NAMALWA (cell line): ENCODE measurements around the gene CAPN5.
"Not testable (repeated sequence)": the region's sequence is repeated elsewhere in the genome, so short reads cannot be mapped to it uniquely, and the experiment has no call there.

Experiments used
- DNase-seq: peaks from one replicate; pipeline ENCODE4 v3.0.0-alpha.2; 2015; ENCODE audit warnings: low spot score

Gene CAPN5

DNA sequence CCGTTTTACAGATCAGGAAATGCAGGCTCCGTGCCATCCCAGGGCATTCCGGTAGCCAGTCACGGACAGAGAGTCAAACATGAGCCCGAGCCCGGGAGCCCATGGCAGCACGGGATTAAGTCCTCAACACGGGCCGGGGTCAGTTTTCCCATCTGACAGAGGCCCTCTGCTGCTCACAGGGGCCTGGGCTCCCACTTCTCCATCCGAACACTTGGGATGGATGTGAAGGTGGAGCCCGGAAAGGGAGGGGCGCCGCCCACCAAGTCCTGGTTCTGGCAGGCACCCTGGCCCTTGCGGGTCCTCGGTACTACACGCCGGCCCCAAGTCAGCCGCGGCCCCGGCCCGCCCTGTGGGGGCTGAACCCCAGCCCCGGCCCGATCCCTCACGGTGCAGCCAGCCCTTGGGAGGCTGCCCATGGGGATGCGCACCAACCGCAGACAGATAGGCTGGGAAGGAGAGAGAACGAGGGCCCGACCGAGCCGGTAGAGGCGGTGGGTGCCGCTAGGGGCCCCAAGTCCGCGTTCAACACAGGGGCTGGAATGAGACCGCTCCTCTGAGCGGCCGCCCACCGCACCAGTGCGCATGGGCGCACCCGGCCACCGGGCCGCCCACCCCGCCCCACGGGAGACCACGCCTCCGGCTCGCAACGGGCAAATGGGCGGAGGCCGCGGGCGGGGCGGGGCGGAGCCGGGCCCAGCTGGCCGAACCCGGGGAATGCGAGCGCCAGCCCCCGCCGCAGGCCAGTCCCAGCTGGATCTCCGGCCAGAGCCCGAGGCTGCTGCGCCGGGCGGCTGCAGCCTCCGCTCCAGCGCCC is at the start of gene CAPN5:
Gene CAPN5, plus strand, starts transcription at position 743 of the 814 bp plus-strand sequence. CDS start 17,916 bp downstream, outside the sequence.
- peak; percentile 92 for DNase-seq

DNA sequence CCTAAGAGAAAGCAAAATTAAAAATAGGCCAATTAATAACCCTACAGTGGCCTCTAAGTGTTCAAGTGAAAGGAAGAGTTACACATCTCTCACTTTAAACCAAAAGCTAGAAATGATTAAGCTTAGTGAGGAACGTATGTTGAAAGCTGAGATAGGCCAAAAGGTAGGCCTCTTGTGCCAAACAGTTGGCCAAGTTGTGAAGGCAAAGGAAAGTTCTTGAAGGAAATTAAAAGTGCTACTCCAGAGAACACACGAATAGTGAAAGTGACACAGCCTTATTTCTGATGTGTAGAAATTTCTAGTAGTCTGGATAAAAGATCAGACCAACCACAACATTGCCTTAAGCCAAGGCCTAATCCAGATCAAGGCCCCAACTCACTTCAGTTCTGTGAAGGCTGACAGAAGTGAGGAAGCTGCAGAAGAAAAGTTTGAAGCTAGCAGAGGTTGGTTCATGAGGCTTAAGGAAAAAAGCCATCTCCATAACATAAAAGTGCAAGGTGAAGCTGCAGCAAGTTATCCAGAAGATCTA is 48.3 kb upstream of the CAPN5 start:
- not testable (repeated sequence) for DNase-seq

DNA sequence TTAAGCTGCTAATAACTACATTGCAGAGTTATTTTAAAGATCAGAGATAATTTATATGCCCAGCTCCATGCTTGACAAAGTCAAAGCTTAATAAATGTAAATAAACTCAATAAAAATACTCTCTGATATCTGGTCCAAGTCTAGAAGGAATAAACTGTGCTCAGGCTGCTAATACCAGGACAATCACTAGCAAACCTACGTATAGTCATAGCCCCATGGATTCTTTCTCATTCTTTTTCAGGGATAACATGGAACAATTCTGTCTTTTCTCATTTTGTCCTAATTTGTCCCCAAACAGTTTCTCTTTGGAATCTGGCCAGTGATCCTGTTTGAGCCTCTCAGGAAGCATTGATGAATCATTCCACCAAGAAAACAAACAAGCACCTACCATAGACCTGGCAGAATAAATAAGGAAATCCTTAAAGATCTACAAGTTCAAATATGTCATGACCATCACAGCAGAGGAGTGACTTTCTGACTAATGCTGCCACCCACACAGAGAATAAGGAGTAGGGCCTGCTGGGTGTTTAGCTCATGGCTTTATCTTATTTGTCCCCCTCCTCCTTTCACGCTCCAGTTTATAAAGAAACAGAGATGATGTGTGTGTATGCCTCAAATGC is 46.7 kb upstream of the CAPN5 start:
- no peak for DNase-seq

DNA sequence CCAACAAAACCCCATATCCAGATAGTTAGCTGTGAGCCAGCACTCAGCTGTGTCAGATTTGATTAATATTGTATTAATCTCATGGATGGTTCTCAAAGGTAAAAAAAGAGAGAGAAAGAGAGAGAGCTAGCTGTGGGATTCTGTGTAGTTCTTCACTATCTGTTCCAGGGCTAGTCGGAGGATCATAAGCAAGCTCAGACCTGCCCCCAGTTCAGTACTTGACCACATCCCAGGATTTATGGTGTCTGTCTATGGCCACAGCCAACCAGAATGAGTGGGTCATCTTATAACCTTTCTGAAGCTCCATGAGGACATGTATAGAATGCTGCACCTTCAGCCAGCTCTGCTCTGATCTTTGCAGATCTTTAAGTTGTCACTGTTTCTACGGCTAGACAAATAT is 46.0 kb upstream of the CAPN5 start:
- no peak for DNase-seq

DNA sequence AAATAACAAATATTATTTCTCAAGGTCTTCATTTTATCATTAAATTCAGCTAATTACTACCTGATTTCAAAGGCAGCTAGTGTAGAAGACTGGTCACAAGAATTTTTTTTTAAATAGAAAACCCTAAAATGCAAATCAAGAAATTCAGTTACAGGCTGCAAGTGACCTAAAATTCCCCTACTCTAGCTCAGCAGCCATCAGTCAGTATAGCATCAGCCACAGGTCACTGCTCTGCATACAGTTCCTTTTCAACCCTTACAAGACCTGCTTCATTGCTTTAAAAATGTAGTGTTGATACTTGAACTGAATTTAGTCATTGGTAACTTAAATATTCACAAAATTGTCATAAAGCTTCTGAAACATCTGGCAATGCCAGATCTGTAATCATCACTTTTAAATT is 42.0 kb upstream of the CAPN5 start:
- DNase-seq: no peak

DNA sequence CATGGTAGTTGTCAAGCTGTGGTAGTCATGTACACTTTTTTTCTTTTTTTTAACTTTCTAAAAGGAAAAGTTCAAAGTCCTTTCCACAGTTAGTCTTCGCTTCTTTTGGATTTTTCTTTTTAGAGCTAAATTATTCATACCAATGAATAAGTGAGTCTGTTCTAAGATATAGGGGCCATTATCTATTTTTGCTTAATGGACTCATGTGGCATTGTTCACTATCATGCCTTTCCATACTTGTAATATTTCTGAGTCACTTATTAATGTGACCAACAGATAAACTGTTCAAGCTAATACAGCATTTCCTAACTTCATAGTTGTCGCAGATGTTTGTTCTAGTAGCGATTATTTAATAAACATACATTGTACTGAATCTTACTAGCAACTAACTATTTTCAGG is 40.5 kb upstream of the CAPN5 start:
- no peak for DNase-seq

DNA sequence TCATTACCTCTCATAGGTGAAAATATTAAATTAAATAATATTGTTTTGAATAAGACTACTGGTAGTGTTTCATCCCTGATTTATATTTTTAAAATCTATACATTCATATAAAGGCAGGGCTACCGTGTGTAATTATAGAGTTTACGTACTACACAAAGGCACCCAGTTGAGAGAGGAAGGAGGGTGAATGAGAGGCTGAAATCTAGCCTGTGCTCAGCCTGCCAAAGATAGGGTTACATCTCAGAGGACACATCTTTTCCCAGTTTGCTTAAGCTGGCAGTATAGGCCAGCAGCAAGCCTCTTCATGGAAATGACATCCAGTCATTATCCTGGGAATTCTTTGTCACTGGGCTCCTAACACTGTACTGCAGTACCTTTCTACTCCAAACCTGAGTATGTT is 40.0 kb upstream of the CAPN5 start:
- DNase-seq: no peak

DNA sequence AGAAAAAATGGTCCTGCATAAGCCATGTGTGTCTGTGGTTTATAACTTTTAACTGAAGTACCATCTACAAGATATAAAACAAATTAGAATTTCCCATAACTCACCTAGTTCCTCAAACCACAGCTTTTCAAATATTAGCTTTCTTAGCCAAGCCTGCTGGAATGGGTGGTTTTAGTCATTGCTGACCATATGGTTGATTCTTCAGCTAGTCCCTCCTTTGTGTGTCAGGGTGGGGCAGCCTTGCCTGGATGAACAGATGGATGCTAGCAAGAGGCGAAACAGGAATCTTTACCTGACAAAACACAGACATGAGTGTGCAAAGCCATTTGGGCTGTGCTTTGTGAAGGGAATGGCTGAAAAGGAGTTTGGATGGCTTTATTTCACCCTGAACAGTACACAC is 39.5 kb upstream of the CAPN5 start:
- DNase-seq: no peak

DNA sequence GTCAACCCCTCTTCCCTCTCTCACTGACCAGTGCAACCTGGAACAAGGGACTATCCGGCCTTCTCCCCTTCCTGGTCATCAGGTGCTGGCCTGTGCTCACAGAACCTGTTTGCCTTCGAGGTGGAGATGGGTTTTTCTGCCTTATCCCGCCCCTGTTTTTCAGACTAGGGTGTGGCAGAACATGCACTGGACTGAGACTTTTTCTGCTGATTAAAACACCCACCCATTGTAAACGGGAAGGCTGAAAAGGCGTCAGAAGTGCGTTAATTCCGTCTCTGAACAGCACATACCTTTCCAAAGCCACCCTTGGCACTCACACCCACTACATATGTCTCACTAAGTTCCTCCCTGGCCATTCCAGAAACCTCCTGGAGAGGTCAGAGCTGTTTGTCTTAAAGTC is 36.9 kb upstream of the CAPN5 start:
- DNase-seq: no peak

DNA sequence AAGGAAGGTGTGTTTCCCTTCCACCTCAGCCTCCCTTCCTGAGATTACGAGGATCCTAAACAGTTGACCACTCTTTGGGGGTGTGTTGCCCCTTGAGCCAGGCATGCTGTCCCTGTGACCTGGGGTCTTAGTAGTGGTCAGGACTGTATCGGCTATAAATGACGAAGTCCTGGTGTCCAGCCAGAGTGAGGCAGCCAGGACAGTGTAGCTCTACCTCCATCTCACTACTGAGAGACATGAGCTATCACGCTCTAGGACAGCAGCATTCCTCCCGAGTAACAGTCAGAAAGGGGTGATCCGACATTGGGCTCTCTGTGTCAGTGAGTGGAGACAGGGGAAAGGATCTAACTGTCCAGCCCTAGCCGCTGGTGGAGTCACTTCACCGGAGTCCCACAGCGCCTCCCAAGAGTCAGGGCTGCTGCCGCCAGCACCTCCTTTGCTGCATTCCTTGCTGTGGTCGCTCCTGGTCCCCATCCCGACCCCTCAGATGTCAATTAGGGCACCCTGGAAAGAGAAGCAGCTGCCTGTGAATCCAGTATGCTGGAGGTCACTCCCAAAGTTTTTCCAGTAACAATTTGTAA is 35.8 kb upstream of the CAPN5 start:
- no peak for DNase-seq

DNA sequence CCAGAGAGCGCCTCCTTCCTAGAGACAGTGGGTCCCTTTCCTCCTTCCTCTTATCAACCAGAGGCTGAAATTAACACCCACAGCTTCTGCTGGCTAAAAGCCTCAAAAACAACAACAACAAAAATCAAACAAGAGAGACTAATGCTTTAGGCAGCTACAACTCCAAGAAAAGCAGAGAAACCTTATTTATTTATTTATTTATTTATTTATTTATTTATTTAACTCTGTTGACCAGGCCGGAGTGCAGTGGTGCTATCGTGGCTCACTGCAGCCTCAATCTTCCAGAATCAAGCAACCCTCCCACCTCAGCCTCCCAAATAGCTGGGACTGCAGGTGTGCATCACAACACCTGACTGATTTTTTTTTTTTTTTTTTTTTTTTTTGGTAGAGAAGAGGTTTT is 35.2 kb upstream of the CAPN5 start:
- DNase-seq: no peak

DNA sequence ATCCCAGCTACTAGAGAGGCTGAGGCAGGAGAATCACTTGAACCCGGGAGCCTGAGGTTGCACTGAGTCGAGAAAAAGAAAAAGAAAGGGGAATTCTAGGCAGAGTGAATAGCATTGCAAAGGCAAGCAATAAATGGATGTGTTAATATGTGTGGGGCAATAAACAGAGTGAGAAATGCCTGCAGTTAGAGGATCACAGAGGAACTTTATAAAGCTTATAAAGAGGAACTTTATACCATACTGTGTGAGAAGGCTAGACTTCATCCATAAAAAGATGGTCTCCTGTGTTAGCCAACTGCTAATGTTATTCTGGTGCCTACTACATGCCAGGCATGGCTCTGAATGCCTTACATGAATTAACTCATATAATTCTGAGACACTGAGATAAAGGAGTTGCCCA is 31.7 kb upstream of the CAPN5 start:
- DNase-seq: no peak

DNA sequence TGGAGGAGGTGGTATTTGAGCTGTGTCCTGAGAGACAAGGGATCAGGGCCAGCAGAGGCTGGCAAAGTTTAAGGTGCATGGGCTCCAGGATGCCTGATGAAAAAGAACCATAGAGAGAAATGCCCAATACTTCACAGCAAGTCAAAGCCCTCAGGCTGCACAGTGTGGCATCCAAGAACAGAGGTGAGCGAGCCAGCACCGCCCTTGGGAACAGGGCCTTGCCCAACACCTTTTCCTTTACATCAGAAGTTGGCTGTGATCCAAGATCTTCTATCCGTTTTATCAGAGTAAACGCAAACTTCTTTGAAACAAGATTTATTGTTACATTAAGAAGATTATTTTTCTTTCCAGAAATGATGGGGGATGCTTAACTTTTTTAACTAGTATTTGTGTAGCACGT is 31.2 kb upstream of the CAPN5 start:
- DNase-seq: no peak

DNA sequence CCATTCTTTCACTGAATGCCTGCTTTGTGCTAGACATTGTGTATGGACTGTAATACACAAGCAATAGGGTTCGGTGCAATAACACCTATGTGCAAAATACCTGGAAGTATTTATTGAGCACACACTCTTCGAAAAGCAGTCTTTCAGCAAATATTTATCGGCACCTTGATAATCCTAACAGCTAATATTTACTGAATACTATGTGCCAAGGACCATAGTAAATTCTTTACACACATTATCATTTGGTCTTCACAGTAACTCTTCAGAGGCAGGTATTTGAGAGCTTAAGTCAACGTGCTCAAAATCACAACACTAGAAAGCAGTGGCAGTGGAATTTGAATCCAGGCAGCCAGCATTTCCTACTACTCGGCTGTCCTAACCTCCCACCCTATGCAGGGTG is 30.4 kb upstream of the CAPN5 start:
- DNase-seq: no peak

DNA sequence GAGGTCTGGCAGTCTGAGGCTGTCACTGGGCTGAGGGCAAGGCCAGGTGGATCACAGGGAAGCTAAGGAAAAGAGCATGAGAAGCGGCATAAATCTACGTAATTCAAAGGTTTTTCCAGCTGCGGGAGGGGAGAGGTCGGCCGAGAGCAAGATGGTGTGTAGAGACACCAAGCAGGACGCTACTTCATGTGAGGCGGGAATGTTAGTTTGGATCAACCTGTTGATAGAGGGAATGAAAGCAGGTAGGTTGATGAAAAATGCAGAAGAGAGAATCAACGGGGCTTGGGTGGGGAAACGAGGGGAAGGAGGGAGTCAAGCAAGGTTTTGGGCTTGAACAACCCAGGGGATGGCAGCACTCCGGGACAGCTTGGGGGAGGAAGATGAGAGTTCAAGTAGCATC is 29.7 kb upstream of the CAPN5 start:
- no peak for DNase-seq

DNA sequence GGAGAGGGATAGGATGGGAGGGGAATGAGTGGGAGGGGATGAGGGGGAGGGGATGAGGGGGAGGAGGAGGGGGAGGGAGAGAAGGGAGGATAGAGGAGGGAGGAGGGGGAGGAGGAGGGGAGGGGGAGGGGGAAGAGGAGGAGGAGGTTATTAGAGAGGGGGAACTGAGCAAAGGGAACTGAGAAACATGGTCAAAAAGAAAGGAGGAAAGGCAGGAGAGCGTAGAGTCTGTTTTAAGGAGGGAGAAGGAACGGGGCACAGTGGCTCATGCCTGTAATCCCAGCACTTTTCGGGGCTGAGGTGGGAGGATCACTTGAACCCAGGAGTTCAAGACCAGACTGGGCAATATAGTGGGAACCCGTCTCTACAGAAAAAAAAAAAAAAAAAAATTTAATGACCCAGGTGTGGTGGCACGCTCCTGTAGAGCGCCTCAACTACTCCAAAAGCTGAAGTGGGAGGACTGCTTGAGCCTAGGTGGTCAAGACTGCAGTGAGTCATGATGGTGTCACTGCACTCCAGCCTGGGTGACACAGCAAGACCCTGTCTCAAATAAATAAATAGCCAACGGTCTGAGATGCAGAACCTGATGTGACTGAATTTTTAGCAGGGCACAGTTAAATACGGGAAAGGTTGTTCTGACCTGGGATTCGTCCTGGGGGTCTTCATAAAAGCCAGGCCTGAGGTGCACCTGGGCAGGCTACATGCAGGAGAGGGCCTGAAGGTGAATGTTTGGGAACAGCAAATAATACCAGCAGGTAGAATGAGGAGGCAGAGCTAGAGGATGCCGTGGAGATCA is 28.5 kb upstream of the CAPN5 start:
- DNase-seq: no peak

DNA sequence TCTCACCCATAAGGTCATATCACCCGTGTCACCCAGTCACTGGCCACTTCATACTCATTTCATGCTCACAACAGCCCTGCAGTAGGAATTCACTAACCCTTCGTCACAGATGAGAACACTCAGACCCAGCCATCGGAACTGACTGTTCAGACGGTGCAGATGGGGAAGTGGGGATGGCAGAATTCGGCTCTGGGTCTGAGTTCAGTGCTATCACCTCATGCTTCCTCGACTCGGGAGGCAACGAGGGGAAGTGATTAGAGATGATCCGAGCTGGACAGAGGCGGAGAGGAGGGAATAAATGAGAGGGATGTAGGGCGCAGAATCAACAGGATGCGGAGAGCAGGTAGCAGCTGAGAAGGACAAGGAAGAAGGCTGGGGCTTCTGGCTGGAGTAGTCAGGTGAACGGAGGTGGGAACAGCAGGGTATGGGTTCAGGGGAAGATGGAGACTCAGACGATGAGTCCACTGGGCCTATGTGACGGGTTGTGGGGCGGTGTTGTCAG is 27.9 kb upstream of the CAPN5 start:
- DNase-seq: no peak

DNA sequence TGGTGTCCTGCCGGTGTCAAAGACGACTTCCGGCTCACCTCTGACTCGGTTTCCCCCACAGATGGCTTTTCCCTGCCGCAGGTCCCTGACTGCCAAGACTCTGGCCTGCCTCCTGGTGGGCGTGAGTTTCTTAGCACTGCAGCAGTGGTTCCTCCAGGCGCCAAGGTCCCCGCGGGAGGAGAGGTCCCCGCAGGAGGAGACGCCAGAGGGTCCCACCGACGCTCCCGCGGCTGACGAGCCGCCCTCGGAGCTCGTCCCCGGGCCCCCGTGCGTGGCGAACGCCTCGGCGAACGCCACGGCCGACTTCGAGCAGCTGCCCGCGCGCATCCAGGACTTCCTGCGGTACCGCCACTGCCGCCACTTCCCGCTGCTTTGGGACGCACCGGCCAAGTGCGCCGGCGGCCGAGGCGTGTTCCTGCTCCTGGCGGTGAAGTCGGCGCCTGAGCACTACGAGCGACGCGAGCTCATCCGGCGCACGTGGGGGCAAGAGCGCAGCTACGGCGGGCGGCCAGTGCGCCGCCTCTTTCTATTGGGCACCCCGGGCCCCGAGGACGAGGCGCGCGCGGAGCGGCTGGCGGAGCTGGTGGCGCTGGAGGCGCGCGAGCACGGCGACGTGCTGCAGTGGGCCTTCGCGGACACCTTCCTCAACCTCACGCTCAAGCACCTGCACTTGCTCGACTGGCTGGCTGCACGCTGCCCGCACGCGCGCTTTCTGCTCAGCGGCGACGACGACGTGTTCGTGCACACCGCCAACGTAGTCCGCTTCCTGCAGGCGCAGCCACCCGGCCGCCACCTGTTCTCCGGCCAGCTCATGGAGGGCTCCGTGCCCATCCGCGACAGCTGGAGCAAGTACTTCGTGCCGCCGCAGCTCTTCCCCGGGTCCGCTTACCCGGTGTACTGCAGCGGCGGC is 27.0 kb upstream of the CAPN5 start:
- no peak for DNase-seq

DNA sequence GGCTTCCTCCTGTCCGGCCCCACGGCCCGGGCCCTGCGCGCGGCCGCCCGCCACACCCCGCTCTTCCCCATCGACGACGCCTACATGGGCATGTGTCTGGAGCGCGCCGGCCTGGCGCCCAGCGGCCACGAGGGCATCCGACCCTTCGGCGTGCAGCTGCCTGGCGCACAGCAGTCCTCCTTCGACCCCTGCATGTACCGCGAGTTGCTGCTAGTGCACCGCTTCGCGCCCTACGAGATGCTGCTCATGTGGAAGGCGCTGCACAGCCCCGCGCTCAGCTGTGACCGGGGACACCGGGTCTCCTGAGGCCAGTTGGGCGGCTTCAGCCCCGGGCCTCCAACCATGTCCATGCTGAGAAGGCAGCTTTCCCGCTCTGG is 26.4 kb upstream of the CAPN5 start:
- no peak for DNase-seq

DNA sequence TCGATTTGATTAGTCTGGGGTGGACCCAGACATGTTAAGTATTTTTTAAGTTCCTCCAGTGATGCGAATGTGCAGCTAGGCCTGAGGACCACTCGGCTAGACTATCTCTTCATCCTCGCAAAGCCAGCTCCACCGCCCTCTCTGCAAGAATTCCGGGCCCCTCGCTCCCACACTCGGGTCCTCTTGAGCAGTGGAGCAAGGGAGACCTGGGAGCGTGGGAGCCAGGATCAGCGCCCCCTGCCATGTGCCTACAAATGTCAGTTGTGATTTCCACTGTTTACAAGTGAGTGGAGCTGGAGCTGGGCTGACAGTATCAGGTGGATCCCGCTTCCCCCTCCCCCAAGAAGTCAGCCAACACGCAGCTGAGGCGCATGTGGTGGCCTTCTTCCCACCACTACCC is 25.9 kb upstream of the CAPN5 start:
- no peak for DNase-seq

DNA sequence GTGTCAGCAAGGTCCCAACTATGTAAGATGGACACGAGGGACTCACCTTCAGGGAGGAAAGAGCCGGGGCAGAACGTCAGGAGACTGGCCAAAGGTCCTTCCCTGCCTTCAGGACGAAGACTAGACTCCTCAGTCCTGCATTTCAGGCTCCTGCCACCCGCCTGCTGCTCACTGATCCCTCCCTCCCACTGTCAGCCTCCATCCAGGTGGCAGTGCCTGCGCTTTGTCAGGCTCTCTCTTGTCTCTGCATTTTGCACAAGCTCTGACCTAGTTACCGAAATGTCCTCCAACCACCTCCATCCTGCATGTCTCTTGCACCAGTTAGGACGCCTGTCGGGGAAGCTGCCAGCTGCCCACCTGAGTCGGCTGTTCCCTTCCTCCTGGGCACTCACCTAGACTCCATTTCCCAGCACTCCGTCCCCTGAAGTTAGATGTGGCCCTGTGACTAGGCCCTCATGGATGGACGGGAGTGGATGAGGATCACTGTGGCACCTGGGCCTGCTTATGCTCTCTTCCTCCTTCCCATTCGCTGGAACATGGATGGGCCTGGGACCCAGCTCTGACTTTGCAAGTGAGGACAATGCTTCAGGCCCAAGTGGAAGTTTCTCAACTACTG is 24.6 kb upstream of the CAPN5 start:
- no peak for DNase-seq
